ENCODE data around the gene VPREB1. TPM values are rescaled to one million over a fixed set of nuclear protein-coding genes. Genes with fewer than 3 reads are reported as not detected.
"Not testable (repeated sequence)": the region's sequence is repeated elsewhere in the genome, so short reads cannot be mapped to it uniquely, and the experiment has no call there.

The VPREB1 gene
- total RNA-seq, 4 donors from 2014 or later = not detected

GRCh38 chr22:22245256-22245909 lies 797 bp downstream of the VPREB1 start:
- DNase-seq = no peak
- TF ChIP-seq POLR2A (IDR thresholded peaks at IDR 0.05) (no peak), CTCF (IDR thresholded peaks at IDR 0.05) (no peak), POLR2AphosphoS5 (IDR thresholded peaks at IDR 0.05) (no peak), EP300 (IDR thresholded peaks at IDR 0.05; ENCODE audit: low read depth) (no peak)
- H3K9me3 ChIP-seq = no peaks in the 10 kb centered on the region
- WGBS, 2 donors (ENCODE audit: low coverage in 1 of 2) = 80% methylated on average over 18 of the region's 18 CpGs; no CpG with 5 or more reads in 1 of the 2 donors
- H3K27me3 ChIP-seq = no peaks in the 10 kb centered on the region
- H3K4me1 ChIP-seq = no peaks in the 10 kb centered on the region
- in situ Hi-C loops (cut with MboI; ENCODE audit: low pct_ligation_motif_present in 1 of 4, low pct_unique_long_range_greater_than_20kb in 1 of 4, low sequenced_read_pairs in 3 of 4) = loop anchor here in 1 of 4 donors (25.0 kb wide), 1 partner anchor 92 kb away; no protein-coding TSS in a partner anchor
- H3K4me3 ChIP-seq = no peak overlapping the region
- intact Hi-C loops (cut with DNase I; ENCODE audit: low total_unique reads) = no loop called here
- H3K36me3 ChIP-seq = no peaks in the 10 kb centered on the region
- H3K27ac ChIP-seq = no peak overlapping the region

- 67 to 100% methylated on average over 2 to 6 of the region's 6 CpGs for WGBS, 2 donors (ENCODE audit: low coverage in 1 of 2)
- TF ChIP-seq POLR2A (IDR thresholded peaks at IDR 0.05) (no peak), CTCF (IDR thresholded peaks at IDR 0.05) (no peak), EP300 (IDR thresholded peaks at IDR 0.05; ENCODE audit: low read depth) (no peak), POLR2AphosphoS5 (IDR thresholded peaks at IDR 0.05) (no peak)
- no peaks in the 10 kb centered on the region for H3K27me3 ChIP-seq
These were observed 1.4 kb downstream of the VPREB1 start for GRCh38 chr22:22245935-22246525.

GRCh38 chr22:22246706-22247105 lies 2.1 kb downstream of the VPREB1 start:
- in situ Hi-C loops (cut with MboI; ENCODE audit: low pct_ligation_motif_present in 1 of 4, low pct_unique_long_range_greater_than_20kb in 1 of 4, low sequenced_read_pairs in 3 of 4) (loop anchor here in 1 of 4 donors (25.0 kb wide), 1 partner anchor 91 kb away; no protein-coding TSS in a partner anchor), intact Hi-C loops (cut with DNase I; ENCODE audit: low total_unique reads) (no loop called here)
- Histone ChIP-seq H3K4me1 (no peaks in the 10 kb centered on the region), H3K9me3 (no peaks in the 10 kb centered on the region), H3K27me3 (no peaks in the 10 kb centered on the region), H3K4me3 (no peak overlapping the region), H3K27ac (no peak overlapping the region), H3K36me3 (no peaks in the 10 kb centered on the region)
- no peak for DNase-seq
- TF ChIP-seq POLR2A (IDR thresholded peaks at IDR 0.05) (no peak), POLR2AphosphoS5 (IDR thresholded peaks at IDR 0.05) (no peak), CTCF (IDR thresholded peaks at IDR 0.05) (no peak), EP300 (IDR thresholded peaks at IDR 0.05; ENCODE audit: low read depth) (no peak)
- 79% methylated on average over 9 of the region's 9 CpGs; no CpG with 5 or more reads in 1 of the 2 donors for WGBS, 2 donors (ENCODE audit: low coverage in 1 of 2)

More at GRCh38 chr22:22245935-22246525, 1.4 kb downstream of the VPREB1 start:
- Histone ChIP-seq H3K9me3 (no peaks in the 10 kb centered on the region), H3K4me3 (no peak overlapping the region), H3K4me1 (no peaks in the 10 kb centered on the region), H3K36me3 (no peaks in the 10 kb centered on the region), H3K27ac (no peak overlapping the region)
- intact Hi-C loops (cut with DNase I; ENCODE audit: low total_unique reads) (no loop called here), in situ Hi-C loops (cut with MboI; ENCODE audit: low pct_ligation_motif_present in 1 of 4, low pct_unique_long_range_greater_than_20kb in 1 of 4, low sequenced_read_pairs in 3 of 4) (loop anchor here in 1 of 4 donors (25.0 kb wide), 1 partner anchor 91 kb away; no protein-coding TSS in a partner anchor)
- DNase-seq = no peak

- in situ Hi-C loops (cut with MboI; ENCODE audit: low pct_ligation_motif_present in 1 of 4, low pct_unique_long_range_greater_than_20kb in 1 of 4, low sequenced_read_pairs in 3 of 4) (loop anchor here in 1 of 4 donors (25.0 kb wide), 1 partner anchor 88 kb away; no protein-coding TSS in a partner anchor), intact Hi-C loops (cut with DNase I; ENCODE audit: low total_unique reads) (no loop called here)
- no peaks in the 10 kb centered on the region for H3K27me3 ChIP-seq
- no peaks in the 10 kb centered on the region for H3K36me3 ChIP-seq
- TF ChIP-seq CTCF (IDR thresholded peaks at IDR 0.05) = no peak
- H3K9me3 ChIP-seq = no peaks in the 10 kb centered on the region
- H3K27ac ChIP-seq = no peak overlapping the region
- no peak overlapping the region for H3K4me3 ChIP-seq
- no peak for DNase-seq
- no peaks in the 10 kb centered on the region for H3K4me1 ChIP-seq
- 6 to 14% methylated on average over 2 to 3 of the region's 3 CpGs for WGBS, 2 donors (ENCODE audit: low coverage in 1 of 2)
These were observed 4.3 kb downstream of the VPREB1 start for GRCh38 chr22:22248878-22249277.

- intact Hi-C loops (cut with DNase I; ENCODE audit: low total_unique reads); H3K27ac ChIP-seq: not testable (repeated sequence)
These were observed 6.1 kb downstream of the VPREB1 start for GRCh38 chr22:22250651-22251050.

GRCh38 chr22:22256133-22256532 lies 11.5 kb downstream of the VPREB1 start:
- H3K4me3 ChIP-seq; H3K27ac ChIP-seq; H3K36me3 ChIP-seq; in situ Hi-C loops (cut with MboI; ENCODE audit: low pct_ligation_motif_present in 1 of 4, low pct_unique_long_range_greater_than_20kb in 1 of 4, low sequenced_read_pairs in 3 of 4); H3K9me3 ChIP-seq; intact Hi-C loops (cut with DNase I; ENCODE audit: low total_unique reads); H3K27me3 ChIP-seq; H3K4me1 ChIP-seq; DNase-seq: not testable (repeated sequence)
- WGBS, 2 donors (ENCODE audit: low coverage in 1 of 2) = 82% methylated on average over 13 of the region's 13 CpGs; no CpG with 5 or more reads in 1 of the 2 donors

More at GRCh38 chr22:22250651-22251050, 6.1 kb downstream of the VPREB1 start:
- H3K9me3 ChIP-seq; in situ Hi-C loops (cut with MboI; ENCODE audit: low pct_ligation_motif_present in 1 of 4, low pct_unique_long_range_greater_than_20kb in 1 of 4, low sequenced_read_pairs in 3 of 4); H3K4me1 ChIP-seq; H3K36me3 ChIP-seq; H3K27me3 ChIP-seq; H3K4me3 ChIP-seq; DNase-seq: not testable (repeated sequence)
- 68 to 83% methylated on average over 7 to 8 of the region's 8 CpGs for WGBS, 2 donors (ENCODE audit: low coverage in 1 of 2)

Data from transverse colon (tissue), 4 donors.